ENCODE measurements around the gene ARAP1. TPM values are rescaled to one million over a fixed set of nuclear protein-coding genes. Genes with fewer than 3 reads are reported as not detected.
A peak's percentile ranks its signal among the peaks of the same experiment; 100 is the strongest.

The ARAP1 gene
- polyA plus RNA-seq, 1 donor from 2014 or later: 20.7 TPM

- Mint-ChIP-seq H3K36me3 (no peaks in the 10 kb centered on the region), H3K4me1 (peaks cover 0 to 8% (median 1%) of the 10 kb centered on the region in 3 donors), H3K9me3 (no peaks in the 10 kb centered on the region), H3K27ac (no peak overlapping the region), H3K4me3 (peak overlapping the region; percentile 17 to 75 (median 67)), H3K27me3 (peaks cover 5% of the 10 kb centered on the region)
Observed at GRCh38 chr11:72642884-72643522, 109.2 kb downstream of the ARAP1 start.

- H3K4me3 Mint-ChIP-seq: peak overlapping the region in 3 of 4 donors; percentile 67 to 86 (median 75)
- peaks cover 5% of the 10 kb centered on the region for H3K27me3 Mint-ChIP-seq
- no peak overlapping the region for H3K27ac Mint-ChIP-seq
- H3K4me1 Mint-ChIP-seq: peaks cover 0 to 8% (median 1%) of the 10 kb centered on the region in 3 donors
- no peaks in the 10 kb centered on the region for H3K9me3 Mint-ChIP-seq
- no peaks in the 10 kb centered on the region for H3K36me3 Mint-ChIP-seq
Observed at GRCh38 chr11:72642043-72642883, 109.9 kb downstream of the ARAP1 start.

DNA sequence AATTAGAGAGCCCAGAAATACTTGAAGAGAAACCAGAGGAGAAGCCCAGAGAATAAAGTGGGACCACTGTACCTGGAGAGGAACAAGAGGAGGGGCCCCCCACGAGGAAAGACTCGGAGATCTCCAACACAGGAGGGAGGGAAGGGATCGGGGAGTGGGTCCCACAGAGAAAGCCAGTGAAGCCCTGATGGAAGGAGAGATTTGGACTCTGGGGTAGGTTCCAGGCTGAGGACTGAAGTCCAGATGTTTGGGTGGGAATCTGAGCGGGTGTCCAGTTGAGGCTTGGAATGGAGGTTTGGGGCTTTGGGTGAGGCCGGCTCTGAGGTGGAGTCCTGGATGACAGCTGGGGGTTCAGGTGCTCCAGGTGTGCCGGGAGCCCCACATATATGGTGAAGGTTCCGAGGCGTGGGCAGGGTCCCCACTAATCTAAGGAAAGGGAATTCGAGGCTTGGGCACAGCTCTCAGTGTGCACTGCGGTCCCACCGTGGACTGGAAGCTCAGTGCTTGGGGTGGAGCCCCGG, 110.6 kb downstream of the ARAP1 start:
- no peak overlapping the region for H3K4me3 Mint-ChIP-seq
- peaks cover 0 to 8% (median 1%) of the 10 kb centered on the region in 3 donors for H3K4me1 Mint-ChIP-seq
- no peak overlapping the region for H3K27ac Mint-ChIP-seq
- H3K27me3 Mint-ChIP-seq: peaks cover 5% of the 10 kb centered on the region
- H3K36me3 Mint-ChIP-seq: no peaks in the 10 kb centered on the region
- no peaks in the 10 kb centered on the region for H3K9me3 Mint-ChIP-seq

DNA sequence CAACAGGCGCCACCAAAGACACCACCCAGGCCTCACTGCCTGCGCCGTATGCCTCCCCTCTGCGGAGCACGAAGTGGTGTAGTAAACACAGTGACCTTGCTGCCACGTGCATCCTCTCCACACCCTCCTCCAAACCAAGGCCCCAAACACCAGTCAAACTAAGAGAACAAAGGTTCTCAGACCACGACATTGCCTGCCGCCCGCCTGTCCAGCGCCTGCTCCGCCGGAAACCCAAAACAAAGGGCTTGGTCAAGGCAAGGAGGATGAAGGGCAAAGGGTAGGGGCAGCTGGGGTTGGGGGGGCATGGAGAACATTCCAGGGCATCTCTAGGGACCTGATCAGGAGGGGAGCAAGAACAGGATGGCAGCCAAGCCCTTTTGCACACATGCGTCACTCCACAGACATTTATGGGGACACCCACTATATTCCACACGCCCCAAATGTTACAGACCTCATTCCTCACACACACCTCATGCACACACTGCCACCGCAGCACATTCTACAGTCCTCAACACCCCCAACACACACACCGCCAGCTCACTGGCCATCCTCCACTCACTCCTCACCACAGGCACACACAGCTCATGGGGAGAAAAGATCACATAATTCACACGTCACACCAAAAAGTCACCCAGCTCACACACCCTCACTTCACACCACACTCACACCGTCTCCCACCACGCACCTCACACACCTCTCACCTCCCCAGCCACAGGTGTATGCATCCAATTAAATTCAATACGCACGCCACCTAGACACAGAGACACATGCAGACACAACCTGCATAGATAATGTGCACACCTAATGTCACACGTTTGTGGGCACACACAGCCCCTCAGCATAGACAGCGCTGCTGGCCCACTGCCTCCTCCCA, 112.5 kb downstream of the ARAP1 start:
- H3K4me3 Mint-ChIP-seq: no peak overlapping the region
- H3K4me1 Mint-ChIP-seq: peaks cover 0 to 8% (median 1%) of the 10 kb centered on the region in 3 donors
- H3K27ac Mint-ChIP-seq: no peak overlapping the region
- H3K27me3 Mint-ChIP-seq: peaks cover 5% of the 10 kb centered on the region
- no peaks in the 10 kb centered on the region for H3K36me3 Mint-ChIP-seq
- H3K9me3 Mint-ChIP-seq: no peaks in the 10 kb centered on the region

DNA sequence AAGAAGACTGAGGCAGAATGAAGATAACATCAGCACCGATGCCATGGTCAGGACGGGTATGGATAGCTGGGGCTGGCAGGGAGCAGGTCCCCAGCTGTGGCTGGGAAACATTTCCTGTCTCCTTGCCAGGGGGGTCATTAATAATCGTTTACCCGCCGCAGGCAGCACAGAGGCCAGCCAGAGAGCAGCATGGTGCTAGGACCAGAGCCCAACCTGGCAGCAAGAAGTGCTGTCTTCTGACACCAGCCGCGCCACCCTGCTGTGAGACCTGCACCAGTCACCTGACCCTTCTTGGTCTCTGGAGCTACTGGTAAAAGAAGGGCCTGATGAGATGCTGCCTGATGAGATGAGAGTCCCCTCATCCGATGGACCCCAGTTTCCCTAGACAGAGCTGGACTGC, 114.3 kb downstream of the ARAP1 start:
- H3K36me3 Mint-ChIP-seq: no peaks in the 10 kb centered on the region
- peaks cover 0 to 2% (median 0%) of the 10 kb centered on the region in 3 donors for H3K4me1 Mint-ChIP-seq
- peaks cover 10% of the 10 kb centered on the region for H3K27me3 Mint-ChIP-seq
- no peak overlapping the region for H3K27ac Mint-ChIP-seq
- no peaks in the 10 kb centered on the region for H3K9me3 Mint-ChIP-seq
- no peak overlapping the region for H3K4me3 Mint-ChIP-seq

- Mint-ChIP-seq H3K27ac (no peak overlapping the region), H3K9me3 (no peaks in the 10 kb centered on the region), H3K36me3 (no peaks in the 10 kb centered on the region), H3K4me3 (no peak overlapping the region), H3K4me1 (peaks cover 0 to 2% (median 0%) of the 10 kb centered on the region in 3 donors), H3K27me3 (peaks cover 11% of the 10 kb centered on the region)
Observed at GRCh38 chr11:72637198-72637597, 115.0 kb downstream of the ARAP1 start.

- peaks cover 11% of the 10 kb centered on the region for H3K27me3 Mint-ChIP-seq
Observed at GRCh38 chr11:72636376-72636775, 115.8 kb downstream of the ARAP1 start.

GRCh38 chr11:72635933-72636332, 116.3 kb downstream of the ARAP1 start:
- H3K9me3 Mint-ChIP-seq: no peaks in the 10 kb centered on the region
- no peaks in the 10 kb centered on the region for H3K36me3 Mint-ChIP-seq
- no peak overlapping the region for H3K27ac Mint-ChIP-seq
- H3K27me3 Mint-ChIP-seq: peaks cover 11% of the 10 kb centered on the region
- H3K4me1 Mint-ChIP-seq: no peaks in the 10 kb centered on the region
- H3K4me3 Mint-ChIP-seq: no peak overlapping the region

More at GRCh38 chr11:72636376-72636775, 115.8 kb downstream of the ARAP1 start:
- H3K4me1 Mint-ChIP-seq: no peaks in the 10 kb centered on the region
- H3K9me3 Mint-ChIP-seq: no peaks in the 10 kb centered on the region
- no peaks in the 10 kb centered on the region for H3K36me3 Mint-ChIP-seq
- peak overlapping the region in 1 of 4 donors; percentile 33 for H3K4me3 Mint-ChIP-seq
- H3K27ac Mint-ChIP-seq: no peak overlapping the region

GRCh38 chr11:72635309-72635915, 116.8 kb downstream of the ARAP1 start:
- H3K27me3 Mint-ChIP-seq: peaks cover 12% of the 10 kb centered on the region
- H3K36me3 Mint-ChIP-seq: no peaks in the 10 kb centered on the region
- no peak overlapping the region for H3K4me3 Mint-ChIP-seq
- no peaks in the 10 kb centered on the region for H3K9me3 Mint-ChIP-seq
- H3K27ac Mint-ChIP-seq: no peak overlapping the region
- no peaks in the 10 kb centered on the region for H3K4me1 Mint-ChIP-seq

Other genes starting within 250 kb of the ARAP1 start
- not detected for gene PDE2A, start 78.0 kb downstream of the ARAP1 start, polyA plus RNA-seq
- gene STARD10, start 41.6 kb upstream of the ARAP1 start, polyA plus RNA-seq: 33.4 TPM
- gene ATG16L2, start 62.0 kb upstream of the ARAP1 start, polyA plus RNA-seq: 32.1 TPM